Astrocyte of the hippocampus (primary cell): ENCODE measurements around the gene SDK2.

Source experiments
- DNase-seq: peaks from one replicate; pipeline ENCODE4 v3.0.0; 2011; ENCODE audit warnings: low read depth, low spot score

SDK2 gene

DNA sequence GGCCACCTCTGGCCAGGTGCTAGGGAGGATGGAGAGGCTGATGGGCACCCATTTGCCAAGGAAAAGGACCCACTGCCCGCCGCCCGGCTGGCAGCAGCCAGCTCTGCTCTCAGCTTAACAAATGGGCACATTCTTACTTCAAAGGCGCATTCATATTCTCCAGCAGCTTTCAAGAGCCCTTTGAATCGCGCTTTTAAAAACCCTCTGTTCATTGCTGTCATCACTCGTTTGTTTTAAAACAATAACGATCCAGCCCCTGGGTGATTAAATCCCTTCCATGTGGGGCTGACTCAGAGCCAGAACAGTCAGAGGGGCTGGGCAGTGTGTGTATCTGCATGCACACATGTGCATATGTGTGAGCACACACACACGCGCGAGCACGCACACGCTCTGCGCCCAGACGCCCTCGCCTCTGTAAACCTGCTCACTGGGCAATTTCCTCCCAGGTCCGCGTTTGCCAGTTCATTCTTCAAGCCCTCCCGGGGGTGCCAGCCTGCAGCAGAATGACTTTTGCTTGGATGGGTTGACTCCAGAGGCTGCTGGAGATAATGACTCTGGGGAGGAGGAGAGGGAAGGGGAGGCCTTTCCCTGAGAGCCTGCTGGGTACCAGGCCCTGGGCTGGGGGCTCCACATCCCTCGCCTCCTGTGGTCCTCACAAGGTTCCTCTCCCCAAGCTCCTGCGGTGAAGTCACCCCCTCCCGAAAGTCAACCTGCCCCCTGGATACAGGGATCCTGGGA lies 133.1 kb downstream of the SDK2 start:
- DNase-seq = peak; percentile 11

- no peak for DNase-seq
These were observed 135.2 kb downstream of the SDK2 start for GRCh38 chr17:73508931-73509605.

DNA sequence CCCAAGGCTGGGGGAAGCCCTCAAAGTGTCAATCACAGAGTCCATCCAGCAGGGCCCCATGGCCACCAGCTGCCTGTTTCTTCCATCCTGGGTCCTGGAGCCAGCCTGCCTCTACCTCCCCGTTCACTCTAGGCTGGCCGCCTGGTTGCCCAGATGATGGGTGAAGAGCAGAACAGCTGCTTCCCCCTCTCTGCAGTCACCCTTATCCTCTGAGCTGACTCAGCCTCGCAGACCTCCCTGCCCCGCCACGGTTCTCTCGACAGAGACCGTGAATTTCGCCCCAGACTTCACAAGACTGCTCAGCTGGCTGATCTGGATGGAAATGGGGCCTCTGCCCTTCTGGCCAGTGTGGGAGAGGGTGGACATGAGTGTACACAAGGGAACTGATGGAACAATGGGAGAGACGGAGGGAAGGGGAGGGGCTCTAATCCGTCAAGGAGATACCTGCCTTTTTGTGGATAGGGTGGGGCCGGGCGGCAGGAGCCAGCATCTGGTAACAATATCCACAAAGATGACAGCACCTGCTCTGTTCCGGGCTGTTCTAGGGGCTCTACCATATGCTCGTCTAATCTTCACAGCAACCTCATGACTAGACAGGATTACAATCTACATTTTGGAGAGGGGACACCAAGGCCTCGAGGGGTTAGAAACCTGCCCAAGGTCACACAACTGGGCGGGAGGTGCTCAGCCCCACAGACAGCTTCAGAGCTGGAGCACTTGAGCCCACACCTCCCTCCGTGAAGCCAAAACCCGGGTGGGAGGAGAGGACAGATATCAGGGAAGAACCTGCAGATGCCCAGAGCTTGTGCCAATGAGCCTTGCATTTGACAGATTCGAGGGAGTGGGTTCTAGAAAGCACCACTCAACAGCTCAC lies 136.0 kb downstream of the SDK2 start:
- no peak for DNase-seq

DNA sequence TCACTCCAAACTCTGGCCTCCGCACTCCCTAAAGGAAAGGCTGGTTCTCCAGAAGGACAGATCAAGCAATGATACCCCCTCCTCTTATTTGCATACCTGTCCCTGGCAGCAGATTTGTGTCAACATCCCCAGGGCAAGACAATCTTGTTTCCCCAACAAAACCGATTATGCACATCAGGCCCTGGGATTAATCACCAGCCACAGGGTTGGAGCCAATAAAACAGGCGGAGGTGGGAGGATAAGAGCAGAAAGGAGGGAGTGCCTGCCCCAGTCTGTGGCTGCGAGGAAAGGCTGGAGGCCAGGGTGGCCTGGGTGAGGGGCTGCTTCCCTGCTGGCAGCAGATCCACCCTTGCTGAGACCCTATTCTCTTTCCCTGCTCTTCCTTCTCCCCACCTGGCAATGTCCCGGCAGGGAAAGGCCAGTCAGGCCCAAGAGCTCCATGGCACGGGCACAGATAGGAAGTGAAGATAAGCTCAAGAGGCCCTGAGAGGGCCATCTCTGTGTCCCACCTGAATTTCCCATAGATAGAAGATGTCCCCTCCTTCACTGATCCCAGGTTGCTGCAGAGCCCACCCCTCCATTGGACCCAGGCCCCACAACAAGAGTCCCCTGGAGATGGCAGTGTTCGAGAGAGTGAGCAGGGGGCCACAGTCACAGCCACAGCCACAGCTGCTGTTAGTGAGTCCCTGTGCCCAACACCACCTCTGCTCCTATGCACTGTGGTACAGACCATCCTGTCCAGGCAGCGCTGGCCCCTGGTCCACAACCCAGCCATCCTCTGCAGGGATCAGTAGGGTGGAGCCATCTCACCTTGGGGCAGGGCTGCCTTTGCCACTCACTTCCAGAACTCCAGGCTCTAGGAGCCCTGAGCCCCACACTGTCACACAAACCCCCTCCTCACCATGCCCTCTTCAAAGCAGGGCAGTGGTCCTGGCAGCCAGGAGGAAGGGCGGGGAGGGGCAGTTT lies 137.5 kb downstream of the SDK2 start:
- no peak for DNase-seq

DNA sequence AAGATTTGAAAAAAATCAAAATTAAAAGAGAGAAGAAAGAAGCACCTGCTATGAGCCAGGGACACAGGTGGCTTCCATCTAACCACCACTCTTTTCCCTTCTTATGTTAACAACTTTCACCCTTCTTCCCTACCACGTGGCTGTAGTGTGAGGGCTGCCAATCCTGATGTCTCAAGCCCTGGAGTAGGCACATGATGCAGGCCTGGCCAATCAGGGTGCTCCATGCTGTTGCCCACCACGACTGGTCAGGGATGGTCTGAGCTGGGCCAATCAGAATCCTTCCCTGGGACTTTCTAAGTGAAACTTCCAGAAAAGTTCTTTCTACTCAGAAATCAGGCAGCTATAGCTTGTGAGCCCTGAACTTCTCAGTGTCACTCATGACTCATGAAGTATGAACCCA lies 140.7 kb downstream of the SDK2 start:
- no peak for DNase-seq

DNA sequence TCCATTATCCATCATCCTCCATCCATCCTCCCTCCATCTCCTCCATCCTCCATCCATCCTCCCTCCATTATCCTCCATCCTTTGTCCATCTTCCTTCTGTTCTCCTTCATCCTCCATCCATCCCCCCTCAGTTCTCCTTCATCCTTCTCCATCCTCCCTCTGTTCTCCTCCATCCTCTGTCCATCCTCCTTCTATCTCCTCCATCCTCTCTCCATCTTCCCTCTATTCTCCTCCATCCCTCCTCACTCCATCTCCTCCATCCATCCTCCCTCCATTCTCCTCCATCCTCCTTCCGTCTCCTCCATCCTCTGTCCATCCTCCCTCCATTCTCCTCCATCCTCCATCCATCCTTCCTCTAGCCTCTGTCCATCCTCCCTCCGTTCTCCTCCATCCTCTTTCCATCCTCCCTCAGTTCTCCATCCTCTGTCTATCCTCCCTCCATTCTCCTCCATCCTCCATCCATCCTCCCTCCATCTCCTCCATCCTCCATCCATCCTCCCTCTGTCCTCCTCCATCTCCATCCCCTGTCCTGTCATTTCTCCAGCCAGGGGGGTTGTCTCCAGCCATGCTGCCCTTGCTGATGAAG lies 143.7 kb downstream of the SDK2 start:
- DNase-seq = no peak

DNA sequence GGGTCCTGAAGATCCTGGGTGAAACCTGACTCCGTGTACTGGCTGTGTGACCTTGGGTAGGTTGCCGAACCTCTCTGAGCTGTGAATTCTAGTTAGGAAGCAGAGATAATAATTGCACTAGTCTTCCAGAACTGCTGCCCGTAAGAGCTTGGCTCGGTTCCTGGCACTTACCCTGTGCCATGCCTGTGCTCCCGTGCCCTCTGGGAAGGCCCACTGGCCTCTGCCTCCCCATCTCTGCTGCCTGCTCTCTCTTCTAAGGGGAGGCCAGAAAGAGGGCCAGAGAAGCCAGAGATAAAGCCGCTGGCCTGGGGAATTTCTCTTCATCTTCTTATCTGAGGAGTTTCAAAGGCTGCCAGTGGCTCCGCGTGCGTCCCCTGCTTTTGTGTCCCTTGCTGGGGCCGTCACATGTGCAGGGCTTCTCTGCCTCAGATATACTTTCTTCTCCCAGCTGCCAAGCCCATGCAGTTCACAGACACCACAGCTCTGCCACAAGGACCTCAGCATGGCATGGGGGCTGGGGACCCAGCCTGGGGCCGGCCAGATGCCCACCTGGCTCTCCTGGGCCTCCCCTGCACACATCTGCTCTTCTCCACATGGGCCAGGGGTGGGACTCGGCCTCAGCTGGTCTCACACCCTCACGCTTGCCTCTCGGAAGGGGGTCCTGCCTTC lies 145.2 kb downstream of the SDK2 start:
- DNase-seq = no peak

GRCh38 chr17:73498176-73498575 lies 146.1 kb downstream of the SDK2 start:
- no peak for DNase-seq

GRCh38 chr17:73497721-73498120 lies 146.5 kb downstream of the SDK2 start:
- DNase-seq = no peak

DNA sequence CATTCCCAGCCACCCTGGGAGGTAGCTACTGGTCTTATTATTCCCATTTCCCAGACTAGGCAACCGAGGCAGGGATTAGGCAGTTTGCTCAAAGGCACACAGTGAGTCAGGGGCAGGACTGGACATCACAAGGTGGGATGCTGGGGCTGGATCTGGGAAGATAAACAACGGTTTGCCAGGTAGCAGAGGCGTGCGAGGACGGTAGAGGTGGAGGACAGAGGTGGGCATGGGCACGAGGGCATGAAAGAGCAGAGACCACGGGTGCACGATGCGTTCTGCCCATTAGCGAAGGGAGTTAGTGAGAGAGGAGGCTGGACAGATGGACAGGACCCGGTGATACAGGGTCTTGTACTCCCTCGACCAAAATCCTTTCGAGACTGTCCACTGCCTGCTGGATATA lies 148.0 kb downstream of the SDK2 start:
- no peak for DNase-seq

DNA sequence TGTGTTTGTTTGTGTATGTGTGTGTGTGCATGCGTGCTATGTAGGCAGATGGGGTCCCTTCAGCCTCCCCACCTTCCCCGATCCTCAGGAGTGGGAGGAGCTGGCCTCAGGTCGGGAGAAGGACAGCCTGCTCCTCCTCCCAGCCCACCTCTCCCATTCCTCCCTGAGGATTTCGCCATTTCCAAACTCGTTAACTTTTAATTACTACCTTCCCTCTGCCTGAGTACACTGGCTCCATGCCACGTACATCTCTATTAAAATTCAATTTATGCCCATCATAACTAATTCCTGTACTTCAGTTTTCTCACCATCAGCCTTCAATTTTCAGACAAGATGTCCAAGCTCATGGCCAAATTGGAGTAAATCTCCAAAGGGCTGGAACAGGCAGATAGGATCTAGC lies 148.6 kb downstream of the SDK2 start:
- no peak for DNase-seq

- no peak for DNase-seq
These were observed 149.3 kb downstream of the SDK2 start for GRCh38 chr17:73494950-73495349.

DNA sequence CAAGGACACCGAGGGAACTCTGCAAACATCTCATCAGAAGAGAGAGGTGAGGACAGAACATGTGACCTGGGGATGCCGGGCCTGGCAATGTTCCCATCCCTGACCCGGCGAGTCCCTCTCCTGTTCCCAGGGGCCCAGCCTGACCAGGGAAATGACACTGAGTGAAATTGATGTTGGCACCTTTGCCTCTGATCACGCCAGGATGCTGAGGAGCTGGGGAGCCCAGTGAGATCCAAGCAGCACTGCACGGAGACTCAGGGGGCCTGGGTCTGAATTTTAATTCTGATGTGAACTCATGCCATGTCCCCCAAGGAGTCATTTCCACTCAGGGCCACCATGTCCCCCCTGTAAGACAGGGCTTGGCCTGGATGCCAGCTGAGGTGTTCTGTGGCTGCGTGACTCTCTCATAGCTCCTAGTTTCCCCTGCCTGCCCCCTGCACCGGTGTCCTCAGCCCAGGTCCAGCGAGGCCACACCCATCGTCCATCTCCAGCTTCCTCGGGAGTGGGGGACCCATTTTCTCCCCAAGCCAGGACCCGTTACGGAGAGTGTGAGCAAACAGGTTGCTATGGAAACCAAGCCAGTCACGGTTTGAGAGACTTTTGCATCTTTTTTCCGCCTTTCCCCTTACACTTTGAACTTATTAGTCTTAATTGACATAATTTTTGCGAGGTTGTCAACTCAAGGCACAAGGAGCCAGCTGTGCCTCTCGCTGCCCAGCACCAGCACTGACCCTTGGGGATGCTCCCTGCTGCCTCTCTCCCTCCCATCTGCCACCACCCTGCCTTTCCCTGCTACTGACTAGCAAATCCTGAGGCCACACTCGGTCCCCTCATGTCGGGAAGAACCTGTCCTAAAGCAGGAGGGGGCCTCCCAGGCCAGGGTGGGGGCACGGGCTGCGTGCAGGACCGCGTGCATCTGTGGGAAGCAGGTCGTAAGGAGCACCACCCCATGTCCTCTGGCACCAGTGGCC lies 150.0 kb downstream of the SDK2 start:
- no peak for DNase-seq

- peak; percentile 67 for DNase-seq
These were observed 151.1 kb downstream of the SDK2 start for GRCh38 chr17:73492821-73493814.

- DNase-seq = no peak
These were observed 152.0 kb downstream of the SDK2 start for GRCh38 chr17:73492125-73492820.

GRCh38 chr17:73491648-73492047 lies 152.6 kb downstream of the SDK2 start:
- DNase-seq = no peak

GRCh38 chr17:73490851-73491250 lies 153.4 kb downstream of the SDK2 start:
- DNase-seq = no peak
